Liver (tissue), 3 donors: ENCODE measurements around the gene LYRM1.

Experiments
- CTCF ChIP-seq: fragments of 150-350 bp; IDR thresholded peaks from 2 replicates; pipeline ENCODE4 v1.5.1; 2017; ENCODE audit warnings: improper control_type of control experiment, low read depth, low read length; ENCODE audit not compliant: missing input control
- TAF1 ChIP-seq: conservative IDR thresholded peaks from 2 replicates; pipeline ENCODE4 v1.6.1; 2016; ENCODE audit warnings: antibody characterized with exemption, mild to moderate bottlenecking
- donor health status: healthy.
- donor health status: healthy.

GRCh38 chr16:20897253-20897897 lies 3.2 kb upstream of the LYRM1 start:
- TF ChIP-seq CTCF, result no peak
- TF ChIP-seq TAF1, result no peak
